ENCODE measurements around the gene KYAT1.
"Not testable (repeated sequence)": the region's sequence is repeated elsewhere in the genome, so short reads cannot be mapped to it uniquely, and the experiment has no call there.

Gene KYAT1

DNA sequence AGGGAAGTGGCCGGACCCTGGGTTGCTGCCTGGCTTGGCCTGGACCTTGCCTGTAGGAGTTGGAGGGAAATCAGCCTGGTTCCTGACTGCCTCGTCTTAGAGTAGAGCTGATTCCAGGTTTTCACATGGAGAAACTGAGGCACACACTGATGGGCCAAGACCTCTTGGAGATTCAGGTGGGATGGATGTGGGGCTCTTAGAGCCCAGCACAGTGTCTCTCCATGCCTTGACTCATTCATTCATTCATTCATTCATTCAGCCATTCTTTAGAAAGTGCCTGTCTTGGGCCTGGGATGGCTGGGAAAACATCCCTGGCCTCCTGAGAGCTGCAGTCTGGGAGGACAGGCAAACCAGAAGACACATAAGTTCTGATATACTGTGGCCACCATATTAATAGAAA, 2.4 kb upstream of the KYAT1 start:
- no peak for DNase-seq

GRCh38 chr9:128882677-128883603, 1.2 kb upstream of the KYAT1 start:
- DNase-seq: no peak

DNA sequence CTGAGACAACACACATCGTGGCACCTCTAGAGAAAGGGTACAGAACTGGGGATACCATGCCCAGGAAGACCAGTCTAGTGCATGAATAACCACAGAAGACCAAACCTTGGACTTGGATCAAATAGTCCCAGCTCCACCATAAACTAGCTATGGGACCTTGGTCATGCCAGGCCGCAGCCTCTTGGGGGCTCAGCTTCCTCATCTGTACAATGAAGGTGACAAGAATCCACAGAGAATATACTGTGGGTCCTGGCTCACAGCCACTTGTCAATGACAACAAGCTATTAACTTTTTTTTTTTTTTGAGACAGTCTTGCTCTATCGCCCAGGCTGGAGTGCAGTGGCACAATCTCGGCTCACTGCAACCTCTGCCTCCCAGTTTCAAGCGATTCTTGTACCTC, 3.9 kb downstream of the KYAT1 start:
- no peak for DNase-seq

DNA sequence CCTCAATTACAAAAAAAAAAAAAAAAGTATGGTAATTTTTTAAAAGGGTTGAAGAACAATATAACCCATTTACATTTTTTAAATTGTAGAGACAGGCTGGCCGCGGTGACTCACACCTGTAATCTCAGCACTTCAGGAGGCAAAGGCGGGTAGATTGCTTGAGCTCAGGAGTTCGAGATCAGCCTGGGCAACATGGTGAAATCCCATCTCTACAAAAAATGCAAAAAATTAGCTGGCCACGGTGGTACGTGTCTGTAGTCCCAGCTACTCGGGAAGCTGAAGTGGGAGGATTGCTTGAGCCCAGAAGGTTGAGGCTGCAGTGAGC, 10.8 kb downstream of the KYAT1 start:
- not testable (repeated sequence) for DNase-seq

GRCh38 chr9:128870128-128870940, 11.4 kb downstream of the KYAT1 start:
- DNase-seq: no peak

- peak; percentile 62 to 82 (median 75) for DNase-seq
These were observed 18.1 kb downstream of the KYAT1 start for GRCh38 chr9:128863647-128864046.

DNA sequence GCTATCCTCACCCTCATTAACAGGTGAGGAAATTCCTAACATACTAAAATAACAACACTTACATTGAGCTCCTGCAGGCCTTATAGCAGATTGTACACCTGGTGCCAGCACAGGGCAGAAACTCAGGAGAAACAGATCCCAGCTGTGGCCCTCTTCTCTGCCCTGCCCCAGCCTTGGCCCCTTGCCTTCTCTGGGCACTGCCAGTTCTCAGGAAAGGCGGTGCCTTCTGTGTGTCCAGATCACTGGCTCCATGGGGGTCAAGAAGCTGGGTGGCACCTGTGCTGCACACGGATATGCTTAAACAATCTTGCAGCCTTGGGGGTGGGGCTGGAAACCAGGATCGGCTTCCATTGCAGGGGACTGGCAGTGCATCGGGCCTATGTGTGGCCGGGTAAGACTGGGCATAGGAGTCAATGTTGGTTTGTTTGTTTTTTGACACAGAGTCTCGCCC, 19.3 kb downstream of the KYAT1 start:
- DNase-seq: no peak

- no peak for DNase-seq
These were observed 20.2 kb downstream of the KYAT1 start for GRCh38 chr9:128861501-128861900.

DNA sequence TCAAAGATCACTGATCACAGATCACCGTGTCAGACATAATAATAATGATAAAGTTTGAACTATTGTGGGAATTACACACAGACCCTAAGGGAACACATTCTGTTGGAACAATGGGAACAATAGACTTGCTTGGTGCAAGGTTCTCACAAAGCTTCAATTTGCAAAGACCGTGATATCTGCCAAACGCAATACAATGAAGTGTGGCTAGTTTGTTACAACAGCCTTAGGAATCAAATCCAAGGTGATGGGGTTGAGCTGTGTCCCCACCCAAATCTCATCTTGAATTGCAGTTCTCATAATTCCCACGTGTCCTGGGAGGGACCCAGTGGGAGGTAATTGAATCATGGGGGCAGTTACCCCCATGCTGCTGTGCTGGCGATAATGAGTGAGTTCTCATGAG, 20.8 kb downstream of the KYAT1 start:
- no peak for DNase-seq

DNA sequence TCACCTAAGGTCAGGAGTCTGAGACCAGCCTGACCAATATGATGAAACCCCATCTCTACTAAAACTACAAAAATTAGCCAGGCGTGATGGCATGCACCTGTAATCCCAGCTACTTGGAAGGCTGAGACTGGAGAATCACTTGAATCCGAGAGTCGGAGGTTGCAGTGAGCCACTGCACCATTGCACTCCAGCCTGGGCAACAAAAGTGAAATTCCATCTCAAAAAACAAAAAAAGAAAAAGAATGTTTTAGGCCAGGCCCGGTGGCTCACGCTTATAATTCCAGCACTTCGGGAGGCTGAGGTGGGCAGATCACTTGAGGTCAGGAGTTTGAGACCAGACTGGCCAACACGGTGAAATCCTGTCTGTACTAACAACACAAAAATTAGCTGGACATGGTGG, 23.3 kb downstream of the KYAT1 start:
- DNase-seq: not testable (repeated sequence)

DNA sequence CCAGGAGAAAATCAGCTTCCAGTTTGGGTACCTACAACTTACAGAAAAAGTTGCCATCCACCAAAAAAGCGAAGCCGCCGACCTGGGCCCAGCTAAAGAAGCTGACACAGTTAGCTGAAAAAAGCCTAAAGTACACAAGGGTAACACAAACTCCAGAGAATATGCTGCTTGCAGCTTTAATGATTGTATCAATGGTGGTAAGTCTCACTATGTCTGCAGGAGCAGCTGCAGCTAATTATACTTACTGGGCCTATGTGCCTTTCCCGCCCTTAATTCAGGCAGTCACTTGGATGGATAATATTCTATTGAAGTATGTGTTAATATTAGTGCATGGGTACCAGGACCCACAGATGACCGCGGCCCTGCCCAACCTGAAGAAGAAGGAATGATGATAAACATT, 27.3 kb downstream of the KYAT1 start:
- DNase-seq: not testable (repeated sequence)

DNA sequence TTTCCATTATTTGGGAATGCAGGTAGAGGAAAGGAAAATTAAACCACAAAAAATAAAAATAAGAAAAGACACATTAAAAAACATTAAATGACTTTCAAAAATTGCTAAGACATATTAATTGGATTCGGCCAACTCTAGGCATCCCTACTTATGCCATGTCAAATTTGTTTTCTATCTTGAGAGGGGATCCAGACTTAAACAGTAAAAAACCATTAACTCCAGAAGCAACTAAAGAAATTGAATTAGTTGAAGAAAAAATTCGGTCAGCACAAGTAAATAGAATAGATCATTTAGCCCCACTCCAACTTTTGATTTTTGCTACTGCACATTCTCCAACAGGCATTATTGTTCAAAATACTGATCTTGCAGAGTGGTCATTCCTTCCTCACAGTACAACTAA, 29.1 kb downstream of the KYAT1 start:
- DNase-seq: not testable (repeated sequence)

- not testable (repeated sequence) for DNase-seq
These were observed 29.8 kb downstream of the KYAT1 start for GRCh38 chr9:128851779-128852600.

- not testable (repeated sequence) for DNase-seq
These were observed 30.7 kb downstream of the KYAT1 start for GRCh38 chr9:128851024-128851423.

DNA sequence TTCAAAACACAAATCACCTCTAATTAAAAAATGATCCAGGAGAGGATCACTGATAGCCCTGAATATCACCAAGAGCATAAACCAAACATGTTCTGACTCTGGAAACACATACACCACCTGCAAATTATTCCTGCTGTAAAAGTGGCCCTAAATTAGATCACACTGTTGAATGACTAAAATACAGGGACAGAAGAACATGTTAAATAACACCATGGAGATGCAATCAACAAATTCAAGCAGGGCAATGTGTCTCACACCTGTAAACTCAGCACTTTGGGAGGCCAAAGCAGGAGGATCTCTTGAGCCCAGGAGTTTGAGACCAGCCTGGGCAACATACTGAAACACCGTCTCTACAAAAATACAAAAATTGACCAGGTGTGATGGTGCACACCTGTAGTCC, 33.9 kb downstream of the KYAT1 start:
- DNase-seq: no peak

DNA sequence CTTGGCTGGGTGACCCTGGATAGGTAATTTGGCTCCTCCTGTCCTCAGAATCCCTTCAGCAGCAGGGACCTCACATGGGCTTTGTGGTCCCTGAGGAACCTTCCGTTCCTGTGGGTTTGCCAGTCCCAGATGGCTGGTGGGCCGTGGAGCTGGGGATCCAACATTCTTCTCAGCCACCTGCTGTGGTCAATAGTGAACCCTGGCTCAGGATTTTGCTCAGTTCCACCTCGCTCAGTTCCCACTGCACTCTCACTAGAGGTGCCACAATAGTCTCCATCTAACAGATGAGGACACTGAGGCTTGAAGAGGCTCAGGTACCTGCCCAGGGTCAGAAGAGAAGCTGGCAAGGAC, 35.1 kb downstream of the KYAT1 start:
- no peak for DNase-seq

- no peak for DNase-seq
These were observed 36.4 kb downstream of the KYAT1 start for GRCh38 chr9:128845186-128845931.

DNA sequence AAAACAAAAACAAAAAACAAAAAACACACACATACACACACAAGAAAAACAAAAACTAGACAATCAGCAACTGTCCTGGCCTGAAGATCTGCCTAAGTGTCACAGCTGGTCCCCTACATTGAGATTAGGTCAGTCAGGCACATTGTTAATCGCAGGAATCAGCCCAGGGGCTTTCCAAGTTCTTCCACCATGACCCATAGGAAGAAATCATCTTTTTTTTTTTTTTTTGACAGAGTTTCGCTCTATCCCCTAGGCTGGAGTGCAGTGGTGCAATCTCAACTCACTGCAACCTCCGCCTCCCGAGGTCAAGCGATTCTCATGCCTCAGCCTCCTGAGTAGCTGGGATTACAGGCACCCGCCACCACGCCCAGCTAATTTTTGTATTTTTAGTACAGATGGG, 38.6 kb downstream of the KYAT1 start:
- DNase-seq: not testable (repeated sequence)

DNA sequence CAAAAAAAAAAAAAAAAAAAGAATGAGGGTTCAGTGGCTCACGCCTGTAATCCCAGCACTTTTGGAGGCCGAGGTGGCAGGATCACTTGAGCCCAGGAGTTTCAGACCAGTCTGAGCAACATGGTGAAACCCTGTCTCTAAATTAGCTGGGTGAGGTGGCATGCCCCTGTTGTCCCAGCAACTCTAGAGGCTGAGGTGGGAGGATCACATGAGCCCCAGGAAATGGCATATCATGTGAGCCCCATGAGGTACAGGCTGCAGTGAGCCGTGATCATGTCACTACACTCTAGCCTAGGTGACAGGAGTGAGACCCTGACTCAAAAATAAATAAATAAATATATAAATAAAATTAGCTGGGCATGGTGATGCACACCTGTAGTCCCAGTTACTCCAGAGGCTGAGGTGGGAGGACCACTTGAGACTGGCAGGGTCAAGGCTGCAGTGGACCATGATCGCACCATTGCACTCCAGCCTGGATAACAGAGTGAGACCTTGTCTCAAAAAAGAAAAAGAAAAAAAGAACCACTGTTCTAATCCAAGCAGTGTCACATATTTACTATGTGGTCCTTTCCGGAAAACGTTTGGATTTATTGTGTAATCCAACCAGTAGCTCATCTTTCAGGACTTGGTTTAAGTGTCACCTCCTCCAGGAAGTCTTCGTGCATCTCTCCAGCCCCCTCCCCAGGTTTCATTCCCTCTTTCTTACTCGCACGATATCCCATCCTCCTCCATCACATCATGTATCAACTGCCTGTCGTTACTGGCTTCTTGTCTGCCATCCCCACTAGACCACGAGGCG, 39.9 kb downstream of the KYAT1 start:
- no peak for DNase-seq

DNA sequence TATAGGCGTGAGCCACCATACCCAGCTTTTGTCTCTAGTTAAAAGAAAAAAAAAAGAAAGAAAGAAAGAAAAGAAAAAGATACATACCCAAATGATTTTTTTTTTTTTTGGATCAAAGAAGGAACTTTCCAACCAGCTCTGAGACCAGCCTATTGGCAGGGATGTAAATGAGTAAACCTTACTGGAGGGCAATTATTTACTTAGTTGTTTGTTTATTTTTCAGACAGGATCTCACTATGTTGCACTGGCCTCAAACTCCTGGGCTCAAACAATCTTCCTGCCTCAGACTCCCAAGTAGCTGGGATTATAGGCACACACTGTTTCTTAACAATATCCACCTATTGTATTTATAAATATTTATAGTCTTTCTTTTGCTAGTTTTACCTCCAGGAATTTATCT, 41.2 kb downstream of the KYAT1 start:
- no peak for DNase-seq

GRCh38 chr9:128838338-128838737, 43.4 kb downstream of the KYAT1 start:
- DNase-seq: no peak
